GM21515 (cell line): ENCODE results near the gene CPNE4.

Experiments
- ATAC-seq: cut with Tn5 transposase; IDR thresholded peaks from one replicate; pipeline ENCODE4 v1.9.1; 2021; ENCODE audit not compliant: unreplicated experiment

CPNE4 gene

DNA sequence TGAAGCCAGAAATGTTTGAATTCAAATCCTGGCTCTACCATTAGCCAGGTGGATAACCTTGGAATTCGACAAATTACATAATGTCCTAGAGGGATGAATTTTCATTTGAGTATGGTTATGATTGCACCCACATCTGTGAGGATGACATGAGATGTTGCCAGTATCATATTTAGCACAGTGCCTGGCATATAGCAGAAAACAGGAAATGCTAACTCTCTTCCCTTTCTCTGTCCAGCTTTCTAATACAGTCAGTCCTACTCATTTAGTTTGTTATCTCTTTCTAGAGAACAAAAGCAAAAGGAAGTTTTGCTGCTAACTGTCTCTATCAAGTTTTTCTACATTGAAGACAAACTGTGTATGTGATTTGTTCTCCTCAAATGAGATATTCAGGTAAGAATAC lies 231.7 kb downstream of the CPNE4 start:
- ATAC-seq: no peak

DNA sequence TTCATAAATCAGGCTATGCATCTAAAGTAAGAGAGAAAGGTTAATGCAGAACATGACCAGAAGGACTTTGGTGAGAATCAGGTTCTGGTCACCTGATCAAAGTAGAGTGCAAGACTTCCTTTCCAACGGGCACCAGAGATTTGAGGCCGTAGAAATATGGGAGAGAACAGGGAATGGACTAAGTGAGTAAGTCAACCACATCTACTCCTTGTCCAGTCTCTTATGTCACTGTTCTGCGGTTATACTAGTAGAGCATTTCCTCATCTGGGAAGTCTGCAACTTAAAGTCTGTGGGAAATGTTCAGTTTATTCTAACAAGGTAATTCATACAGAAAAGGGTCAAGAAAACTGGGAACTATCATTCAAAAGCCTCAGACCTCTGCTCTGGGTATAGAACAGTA lies 232.8 kb downstream of the CPNE4 start:
- ATAC-seq: no peak

DNA sequence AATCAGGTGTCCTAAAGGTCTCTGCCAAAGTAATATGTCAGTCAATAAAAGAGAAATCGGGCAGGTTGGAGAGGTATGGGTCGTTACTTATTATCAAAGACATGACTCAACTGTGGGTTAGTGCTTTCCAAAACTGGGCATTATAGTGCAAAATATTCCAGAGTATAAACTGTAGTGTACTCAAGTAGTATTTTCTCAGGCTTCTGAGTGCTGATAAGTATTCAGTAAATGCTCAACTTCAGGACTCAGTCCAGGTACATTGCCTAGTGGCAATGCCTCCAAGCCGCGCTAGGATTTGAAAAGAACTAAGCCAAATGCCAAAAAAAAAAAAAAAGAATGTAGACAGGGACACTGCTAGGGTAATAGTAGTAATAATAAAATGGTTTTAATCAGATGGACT lies 233.2 kb downstream of the CPNE4 start:
- no peak for ATAC-seq

DNA sequence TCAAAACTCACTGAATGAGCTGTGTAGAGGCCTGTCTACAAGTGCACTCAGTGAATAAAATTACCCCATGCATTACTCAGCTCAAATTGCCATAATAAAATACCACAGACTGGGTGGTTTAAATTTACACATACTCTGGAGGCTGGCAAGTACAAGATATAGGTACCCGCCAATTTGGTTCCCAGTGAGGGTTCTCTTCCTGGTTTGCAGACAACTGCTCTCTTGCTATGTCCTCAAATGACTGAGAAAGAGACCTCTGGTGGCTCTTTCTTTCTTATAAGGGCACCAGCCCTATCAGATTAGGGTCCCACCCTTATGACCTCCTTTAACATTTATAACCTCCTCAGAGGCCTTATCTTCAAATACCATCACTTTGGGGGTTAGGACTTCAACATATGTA lies 237.0 kb downstream of the CPNE4 start:
- no peak for ATAC-seq

DNA sequence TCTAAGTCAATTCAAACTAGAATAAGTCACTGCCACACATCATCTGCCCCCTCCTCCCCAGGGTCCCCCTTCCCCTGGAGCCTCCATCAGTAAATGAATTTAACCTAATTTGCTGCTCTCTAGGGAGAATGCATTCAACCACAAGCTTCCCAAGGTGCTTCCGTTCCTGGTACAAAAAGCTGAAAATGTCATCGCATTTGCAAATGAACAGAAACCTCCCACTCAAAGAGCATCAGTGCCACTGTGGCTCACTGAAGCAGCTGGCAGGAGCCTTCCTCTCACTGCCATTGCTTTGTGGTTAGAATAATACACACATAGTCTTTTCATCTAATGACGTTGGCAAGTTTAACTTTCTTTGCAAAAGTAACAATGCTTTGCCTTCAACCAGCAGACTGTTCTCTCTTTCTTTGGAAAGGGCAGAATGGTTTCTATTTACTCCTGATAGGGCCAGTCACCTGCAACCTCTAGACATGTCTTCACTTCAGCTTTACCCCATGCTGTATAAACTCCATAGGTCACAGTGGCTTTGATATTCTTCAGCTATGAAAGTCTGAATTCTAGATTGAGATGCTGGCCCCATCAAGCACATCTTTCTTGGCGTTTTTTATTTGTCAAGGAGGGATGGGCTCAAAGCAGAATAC lies 238.1 kb downstream of the CPNE4 start:
- ATAC-seq: no peak

DNA sequence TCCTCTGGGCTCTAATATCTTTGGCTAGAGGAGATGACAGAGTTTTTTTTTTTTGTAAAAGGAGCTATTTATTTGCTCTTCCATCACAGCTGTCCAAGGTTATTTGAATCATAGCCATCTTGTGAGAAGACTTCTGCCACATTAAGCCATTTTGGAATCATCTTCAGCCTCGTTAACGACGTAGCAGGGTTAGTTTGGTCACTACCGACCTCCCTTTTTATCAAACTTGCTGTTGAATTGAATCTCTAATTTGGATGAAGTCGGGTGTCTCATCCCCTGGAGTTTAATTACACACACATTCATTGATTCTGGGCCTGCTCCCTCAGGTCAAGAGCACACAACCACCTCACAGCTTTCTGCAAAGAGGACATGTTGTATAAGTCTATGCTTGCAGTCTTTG lies 238.7 kb downstream of the CPNE4 start:
- ATAC-seq: no peak

DNA sequence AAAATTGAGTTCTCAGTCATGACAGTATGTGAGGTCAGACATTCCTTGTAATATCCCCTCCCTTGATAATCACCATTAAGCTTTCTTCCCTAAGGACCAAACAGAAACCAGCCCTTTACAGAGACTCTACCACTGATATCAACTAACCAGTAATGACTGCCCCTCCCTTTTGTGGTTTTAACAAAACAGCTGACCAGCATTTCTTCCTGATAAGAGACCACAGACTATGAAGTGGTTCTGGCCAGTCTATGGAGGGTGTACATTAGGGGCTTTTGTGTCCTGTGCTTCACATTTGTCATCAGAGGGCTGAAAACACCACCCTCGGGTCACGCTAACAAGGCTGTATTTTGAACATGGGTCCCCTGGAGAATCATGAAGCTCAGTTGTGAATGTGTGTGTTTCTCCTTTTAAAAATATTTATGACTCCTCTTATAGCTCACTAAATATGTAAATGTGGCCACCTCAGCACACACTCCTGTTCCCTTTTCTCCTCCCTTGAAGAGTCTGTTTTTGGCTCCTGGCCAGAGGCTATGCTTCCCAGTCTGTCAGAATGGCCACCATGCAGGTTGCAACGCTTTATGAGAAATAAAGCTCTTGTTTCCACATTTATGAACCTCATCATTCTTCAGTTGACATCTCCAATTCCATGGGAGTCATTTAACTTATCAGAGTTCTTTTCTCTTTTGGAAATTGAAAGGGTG lies 239.3 kb downstream of the CPNE4 start:
- ATAC-seq: no peak

DNA sequence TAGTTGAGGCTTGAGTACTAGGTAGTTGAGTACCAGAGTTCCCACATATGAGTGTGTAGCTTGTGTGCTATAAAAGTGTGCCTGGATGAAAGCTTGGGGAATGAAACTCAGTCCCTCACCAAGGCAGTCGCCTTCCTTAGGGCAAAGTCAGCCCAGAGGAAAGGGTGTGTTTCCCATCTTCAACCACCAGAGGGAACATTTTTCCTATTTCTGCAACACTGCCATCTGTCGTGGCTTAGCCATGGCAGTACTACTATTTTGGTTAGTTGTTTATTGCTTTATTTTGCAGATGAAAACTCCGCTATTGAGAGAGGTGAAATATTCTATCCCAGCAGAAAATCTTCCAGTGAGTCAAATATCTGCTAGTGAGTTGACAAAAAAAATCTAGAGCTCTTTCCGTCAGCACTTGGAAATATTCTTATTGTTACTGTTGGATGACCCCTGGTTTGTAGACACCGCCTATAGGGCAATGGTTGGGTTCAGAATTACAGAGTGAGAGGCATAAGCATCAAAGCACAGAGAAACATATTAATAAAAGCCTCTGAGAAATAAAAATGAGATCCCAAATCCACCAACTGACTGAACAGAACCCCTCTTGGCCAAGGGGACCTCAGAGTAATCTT lies 239.9 kb downstream of the CPNE4 start:
- ATAC-seq: peak; percentile 81

DNA sequence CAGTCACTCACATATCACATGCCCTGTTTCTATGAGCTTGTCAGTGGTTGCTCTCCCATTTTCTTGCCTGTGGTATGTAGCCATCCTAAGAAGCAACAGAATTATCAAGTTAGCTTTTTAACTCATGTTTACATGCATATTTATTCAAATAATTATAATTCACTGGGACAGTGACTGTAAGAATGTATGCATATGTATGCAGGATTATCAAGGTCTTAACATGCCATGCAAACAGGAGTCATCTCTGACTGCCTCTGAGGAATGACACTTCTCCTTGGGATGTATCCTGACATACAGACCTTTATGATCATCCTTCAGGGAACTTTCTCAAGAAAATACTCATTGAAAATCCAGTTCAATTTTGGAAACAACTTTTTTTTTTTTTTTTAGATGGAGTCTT lies 240.9 kb downstream of the CPNE4 start:
- no peak for ATAC-seq

DNA sequence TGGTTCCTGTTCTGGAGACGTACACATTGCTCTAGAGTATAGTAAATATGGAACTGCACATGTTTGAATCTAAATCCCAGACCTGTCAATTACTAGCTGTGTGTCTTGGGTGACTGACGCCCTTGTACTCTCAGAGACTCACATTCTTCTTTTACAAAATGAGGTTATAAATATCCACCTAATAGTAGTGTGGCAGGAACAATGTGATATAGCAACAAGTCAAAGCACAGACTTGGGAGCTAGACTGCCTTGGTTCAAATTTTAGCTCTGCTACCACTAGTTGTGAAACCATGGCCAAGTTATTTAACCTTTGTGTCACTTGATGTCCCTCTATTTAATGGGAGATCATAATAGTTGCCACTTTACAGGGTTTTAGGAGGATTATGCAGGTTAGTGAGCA lies 245.6 kb downstream of the CPNE4 start:
- ATAC-seq: no peak

DNA sequence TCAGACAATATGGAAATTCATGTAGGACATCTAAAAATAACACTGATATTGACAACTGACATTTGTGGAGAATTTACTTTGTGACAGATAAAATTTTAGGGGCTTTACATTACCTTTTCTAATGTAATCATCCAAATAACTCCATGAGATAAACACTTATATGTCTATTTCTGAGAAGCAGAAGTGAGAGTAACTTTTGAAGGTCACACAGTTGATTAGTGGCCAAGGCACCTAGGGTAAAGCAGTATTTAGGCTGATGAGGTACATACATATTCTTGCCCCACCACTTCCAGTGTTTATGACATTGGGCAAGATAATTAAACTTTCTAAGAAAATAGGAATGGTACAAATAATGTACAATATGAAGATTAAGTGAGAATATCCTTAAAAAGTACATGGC lies 248.4 kb downstream of the CPNE4 start:
- ATAC-seq: no peak

DNA sequence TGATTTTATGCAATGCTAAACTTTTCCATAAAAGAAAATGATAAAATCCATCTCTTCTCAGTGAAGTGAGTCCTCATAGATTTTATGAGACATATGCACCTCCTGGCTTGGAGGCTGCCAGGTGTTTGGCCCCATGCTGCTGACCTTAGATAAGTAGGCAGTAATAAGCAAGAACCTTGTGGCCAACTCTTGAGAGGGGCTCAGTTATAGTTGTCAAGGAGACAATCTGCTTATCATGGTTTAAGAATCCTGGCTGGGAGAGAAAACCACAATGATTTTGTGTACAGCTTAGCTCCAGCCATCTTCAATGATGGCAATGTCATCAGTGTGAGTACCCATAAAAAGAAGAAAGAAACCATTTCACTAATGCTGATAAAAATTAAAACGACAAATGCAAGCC lies 252.1 kb downstream of the CPNE4 start:
- ATAC-seq: no peak

DNA sequence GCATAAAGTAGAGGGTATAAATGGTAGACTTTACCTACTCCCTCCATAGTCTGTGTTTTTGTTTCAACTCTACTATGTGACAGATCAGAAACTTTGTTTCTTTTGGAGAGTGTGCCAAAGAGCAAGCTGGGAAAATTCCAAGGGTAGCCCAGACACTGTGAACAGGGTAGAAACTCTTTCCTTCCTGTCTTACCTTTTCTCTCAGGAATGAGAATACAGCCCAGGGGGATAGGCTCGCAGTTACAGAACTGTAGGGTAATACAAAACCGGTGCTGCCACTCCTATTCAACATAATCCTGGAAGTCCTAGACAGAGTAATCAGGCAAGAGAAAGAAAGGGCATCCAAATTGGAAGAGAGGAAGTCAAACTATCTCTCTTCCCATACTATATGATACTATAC lies 256.3 kb downstream of the CPNE4 start:
- no peak for ATAC-seq

DNA sequence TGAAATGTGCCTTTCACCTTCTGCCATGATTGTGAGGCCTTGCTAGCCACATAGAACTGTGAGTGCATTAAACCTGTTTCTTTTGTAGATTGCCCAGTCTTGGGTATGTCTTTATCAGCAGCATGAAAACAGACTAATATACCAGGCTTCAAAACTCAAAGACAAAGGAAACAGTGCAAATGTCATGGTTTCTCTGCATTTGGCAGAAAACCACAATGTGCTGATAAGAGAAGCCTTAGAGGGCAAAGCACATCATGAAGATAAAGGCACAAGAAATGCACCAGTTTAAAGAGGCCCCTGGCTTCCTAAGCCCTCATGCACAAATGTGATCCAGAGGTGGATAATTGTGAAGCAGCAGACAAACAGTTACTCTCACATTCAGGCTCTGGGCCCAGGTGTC lies 259.2 kb downstream of the CPNE4 start:
- ATAC-seq: no peak

DNA sequence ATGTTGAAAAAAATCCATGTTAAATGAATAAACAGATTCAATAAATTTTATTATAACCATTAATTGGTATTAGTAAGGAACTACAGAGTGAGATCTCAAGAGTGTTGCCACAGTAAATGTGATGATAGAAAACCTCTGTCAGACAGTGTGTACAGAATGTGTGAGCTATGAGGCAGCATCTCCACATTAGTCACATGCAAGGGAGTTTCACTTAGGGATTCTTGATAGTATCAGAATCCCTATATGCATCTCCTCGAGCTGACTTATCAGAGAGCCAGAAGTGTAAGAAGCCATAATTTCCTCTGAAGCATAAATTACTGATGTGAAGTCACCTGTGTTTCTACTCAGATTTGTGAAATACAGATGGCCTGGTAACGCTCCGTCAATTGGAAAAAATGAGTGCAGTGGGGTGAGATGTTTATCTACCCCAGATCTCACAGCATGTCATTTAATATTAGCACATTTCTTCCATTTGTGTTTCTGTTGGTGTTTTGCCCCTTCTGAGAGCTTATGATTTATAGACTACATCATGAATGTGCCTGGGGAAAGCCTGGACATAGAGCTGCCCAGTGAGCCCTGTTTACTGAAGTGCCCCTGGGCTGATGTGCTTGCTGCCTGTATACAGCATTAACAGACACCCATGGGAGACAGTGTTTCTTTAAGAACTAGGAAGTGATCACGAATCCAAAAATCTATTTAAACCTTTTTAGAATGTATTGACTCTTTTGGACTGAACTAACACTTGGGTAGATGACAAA lies 262.4 kb downstream of the CPNE4 start:
- no peak for ATAC-seq

DNA sequence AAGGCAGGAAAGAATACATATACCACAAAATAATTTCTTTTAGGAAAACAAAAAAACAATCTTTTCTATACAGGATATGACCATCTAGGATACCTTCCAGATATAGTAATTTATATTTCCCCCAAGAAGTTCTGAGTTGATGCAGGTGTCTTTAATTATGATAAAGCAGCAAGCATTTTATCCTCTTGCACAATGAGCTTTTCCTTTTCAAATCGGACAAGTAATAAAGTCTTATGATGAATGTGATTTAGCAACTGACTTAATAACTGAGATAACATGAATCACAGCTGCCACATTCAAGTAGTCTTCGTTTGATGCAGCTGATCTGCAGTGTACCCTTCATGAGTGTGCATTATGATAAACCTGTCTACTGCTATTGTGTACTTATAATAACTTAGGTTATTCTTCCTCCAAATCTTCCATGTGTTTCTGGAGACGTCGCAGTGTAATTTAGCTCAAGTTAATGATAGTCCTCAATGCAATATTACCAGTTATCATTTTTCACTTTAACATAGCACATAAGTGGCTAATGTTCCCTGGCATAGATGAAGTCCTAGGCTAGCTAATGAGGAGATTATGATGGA lies 271.7 kb downstream of the CPNE4 start:
- no peak for ATAC-seq

DNA sequence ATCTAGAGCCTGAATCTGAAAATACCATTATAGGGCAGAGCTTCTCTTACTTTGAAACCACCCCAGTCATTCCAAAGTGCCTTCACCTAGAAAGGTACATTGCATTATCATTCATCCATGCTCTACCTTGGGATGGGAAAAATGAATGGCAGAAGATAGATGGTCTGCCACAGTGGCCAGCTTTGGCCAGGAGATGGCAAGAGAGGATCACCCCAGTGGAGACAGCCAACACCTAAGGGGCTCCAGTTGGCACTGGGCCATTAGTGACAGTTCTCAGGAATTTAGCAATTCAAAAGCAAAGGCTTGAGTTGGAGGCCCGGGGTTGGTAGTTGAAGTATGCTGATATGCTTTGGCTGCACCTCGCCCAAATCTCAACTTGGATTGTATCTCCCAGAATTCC lies 278.4 kb downstream of the CPNE4 start:
- ATAC-seq: no peak

DNA sequence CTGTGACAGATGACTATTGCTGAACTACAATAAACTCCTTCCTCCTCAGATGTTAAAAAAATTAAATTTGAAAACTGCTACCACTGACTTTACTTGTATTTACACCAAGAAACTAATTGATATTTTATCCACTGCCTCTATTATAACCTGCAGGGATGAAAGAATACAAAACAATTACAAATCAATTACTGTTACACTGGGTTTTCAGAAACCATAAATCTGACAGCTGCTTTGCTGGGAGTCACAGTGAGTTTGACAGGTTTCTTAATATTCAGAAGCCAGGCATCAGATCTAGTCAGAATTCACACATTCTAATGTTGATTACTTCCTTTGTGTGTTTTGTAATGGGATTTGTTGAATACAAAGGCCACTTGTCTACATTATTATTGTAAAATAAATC lies 279.4 kb downstream of the CPNE4 start:
- ATAC-seq: no peak

DNA sequence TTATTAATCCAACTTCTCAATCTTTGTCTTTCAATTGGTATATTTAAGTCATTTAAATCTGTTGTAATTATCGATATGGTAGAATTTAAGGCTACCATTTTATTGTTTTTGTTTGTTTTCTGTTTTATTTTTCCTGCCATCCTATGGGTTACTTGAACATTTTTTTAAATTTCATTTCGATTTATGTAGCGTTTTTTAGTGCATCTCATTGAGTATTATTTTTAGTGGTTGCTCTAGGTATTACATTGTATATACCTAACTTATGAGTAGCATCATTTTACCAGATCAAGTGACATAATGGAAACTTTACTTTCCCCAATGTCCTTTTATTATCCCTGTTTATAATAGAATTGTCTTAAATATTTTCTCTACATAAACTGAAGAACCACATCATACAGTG lies 284.6 kb downstream of the CPNE4 start:
- ATAC-seq: no peak

DNA sequence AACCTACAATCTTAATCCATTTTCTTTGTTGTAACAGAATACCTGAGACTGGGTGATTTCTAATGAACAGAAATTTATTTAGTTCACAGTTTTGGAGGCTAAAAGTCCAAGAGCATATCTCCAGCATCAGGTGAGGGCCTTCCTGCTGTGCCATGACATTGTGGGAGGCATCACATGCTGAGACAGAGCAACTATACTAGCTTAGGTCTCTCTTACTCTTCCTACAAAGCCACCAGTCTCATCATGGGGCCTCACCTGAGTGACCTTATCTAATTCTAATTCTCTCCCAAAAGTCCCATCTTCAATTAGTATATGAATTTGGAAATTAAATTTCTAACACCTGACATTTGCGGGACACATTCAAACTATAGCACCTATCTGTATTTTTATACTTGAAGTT lies 285.0 kb downstream of the CPNE4 start:
- ATAC-seq: no peak

DNA sequence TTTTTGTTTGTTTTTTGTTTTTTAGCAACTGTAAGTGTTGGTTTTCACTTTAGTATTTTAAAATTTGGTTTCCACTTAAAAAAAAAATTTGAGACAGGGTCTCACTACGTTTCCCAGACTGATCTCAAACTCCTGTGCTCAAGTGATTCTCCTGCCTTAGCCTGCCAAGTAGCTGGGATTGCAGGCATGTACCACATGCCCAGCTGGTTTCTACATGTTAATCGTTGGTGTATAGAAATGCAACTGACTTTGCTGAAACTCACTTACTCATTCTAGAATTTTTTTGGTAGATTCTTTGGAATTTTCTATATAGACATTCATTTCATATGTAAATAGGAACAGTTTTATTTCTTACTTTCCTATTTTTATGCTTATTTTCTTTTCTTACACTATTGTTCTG lies 287.3 kb downstream of the CPNE4 start:
- no peak for ATAC-seq

DNA sequence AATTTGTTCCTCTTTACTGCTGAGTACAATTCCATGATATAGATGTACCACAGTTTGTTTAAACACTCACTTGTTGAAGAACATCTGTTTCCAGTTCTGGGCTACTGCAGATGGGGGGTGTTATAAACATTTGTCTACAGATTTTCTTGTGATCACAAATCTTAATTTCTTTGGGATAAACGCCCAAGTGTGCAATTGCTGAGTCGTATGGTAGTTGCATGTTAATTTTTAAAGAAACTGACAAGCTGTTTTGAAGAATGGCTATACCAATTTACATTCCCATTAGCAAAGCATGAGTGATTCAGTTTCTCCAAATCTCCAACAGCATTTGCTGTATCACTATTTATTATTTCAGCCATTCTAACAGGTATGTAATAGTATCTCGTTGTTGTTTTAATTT lies 290.0 kb downstream of the CPNE4 start:
- ATAC-seq: no peak
